Muscle of leg (tissue), 11 donors: Measurements from ENCODE around the gene GSTA2. TPM values are rescaled to one million over a fixed set of nuclear protein-coding genes. Genes with fewer than 3 reads are reported as not detected.
"Not testable (repeated sequence)": the region's sequence is repeated elsewhere in the genome, so short reads cannot be mapped to it uniquely, and the experiment has no call there.

Experiments
- DNase-seq: peaks from one replicate; pipeline ENCODE4 v3.0.0; 2013
- H3K27ac ChIP-seq: one replicate; pipeline ENCODE4 v1.5.1; 2013; ENCODE audit warnings: mild to moderate bottlenecking, low read length, control low read depth
- H3K27me3 ChIP-seq: one replicate; pipeline ENCODE4 v1.6.1; 2013; ENCODE audit warnings: low read length; ENCODE audit not compliant: control insufficient read depth, insufficient read depth
- H3K36me3 ChIP-seq: one replicate; pipeline ENCODE4 v1.6.1; 2013; ENCODE audit warnings: low read length; ENCODE audit not compliant: control insufficient read depth, insufficient read depth
- H3K4me1 ChIP-seq: one replicate; pipeline ENCODE4 v1.6.1; 2013; ENCODE audit warnings: low read length; ENCODE audit not compliant: control insufficient read depth, insufficient read depth
- H3K4me3 ChIP-seq: one replicate; pipeline ENCODE4 v1.5.1; 2013; ENCODE audit warnings: low read length, control low read depth
- H3K9me3 ChIP-seq: replicated peaks from 2 replicates; pipeline ENCODE4 v1.6.1; 2013; ENCODE audit warnings: low read depth, low read length; ENCODE audit not compliant: control insufficient read depth
- WGBS: methylation state at CpG from one replicate; pipeline ENCODE4 v1.1.5; 2013; ENCODE audit warnings: missing lambda C conversion rate; ENCODE audit not compliant: insufficient coverage; 5-methylcytosine and 5-hydroxymethylcytosine counted together
- polyA plus RNA-seq, 8 donors: library from polyadenylated mRNA; unstranded; fragments of 120-200 nt; gene quantifications; one replicate each; pipeline versions ENCODE4 v1.2.1 to v1.2.3, GENCODE V29; 2013; ENCODE audit warnings: inconsistent platforms in 1 of 8, low replicate concordance in 1 of 8; ENCODE audit not compliant: insufficient read length in 8 of 8, insufficient read depth in 1 of 8
- total RNA-seq: library from RNA; stranded (reverse); fragments of 120-200 nt; gene quantifications from one replicate; pipeline ENCODE4 v1.2.4, GENCODE V29; 2013

GSTA2 gene
- total and polyA plus RNA-seq, 9 donors: 0.15 to 1.3 (median 0.20) TPM; not detected in 6

GRCh38 chr6:52760105-52760765, 3.0 kb downstream of the GSTA2 start:
- H3K27me3 ChIP-seq: no peaks in the 10 kb centered on the region
- no peak overlapping the region for H3K27ac ChIP-seq
- no peak overlapping the region for H3K4me3 ChIP-seq
- H3K9me3 ChIP-seq: no peaks in the 10 kb centered on the region
- H3K36me3 ChIP-seq: no peaks in the 10 kb centered on the region
- DNase-seq: no peak
- WGBS: no CpG with 5 or more reads among the region's 6 CpGs
- no peaks in the 10 kb centered on the region for H3K4me1 ChIP-seq

DNA sequence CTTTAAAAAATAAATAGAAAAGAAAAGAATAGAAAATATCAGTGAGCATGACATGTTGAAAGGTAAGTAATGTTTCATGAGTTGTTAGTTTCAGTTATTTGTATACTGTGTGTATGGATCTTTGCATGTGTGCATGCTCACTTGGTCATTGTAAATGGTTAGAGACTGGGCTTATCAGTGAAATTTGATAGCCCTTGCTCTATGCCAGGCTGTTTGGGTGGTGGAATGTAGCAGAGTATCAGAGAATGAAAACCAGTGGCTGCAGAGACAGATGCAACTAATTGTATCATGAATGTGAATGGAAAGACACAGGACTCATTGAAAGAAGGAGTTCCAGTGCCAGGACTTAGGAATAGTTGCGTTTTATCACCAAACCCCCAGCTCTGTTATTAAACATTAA, 4.2 kb downstream of the GSTA2 start:
- Histone ChIP-seq H3K4me1 (no peaks in the 10 kb centered on the region), H3K27me3 (no peaks in the 10 kb centered on the region), H3K4me3 (no peak overlapping the region), H3K27ac (no peak overlapping the region), H3K36me3 (no peaks in the 10 kb centered on the region), H3K9me3 (no peaks in the 10 kb centered on the region)
- no CpG with 5 or more reads among the region's 1 CpG for WGBS
- DNase-seq: no peak

- no CpG with 5 or more reads among the region's 7 CpGs for WGBS
- not testable (repeated sequence) for H3K4me1 ChIP-seq, H3K27ac ChIP-seq, H3K4me3 ChIP-seq, H3K36me3 ChIP-seq, H3K9me3 ChIP-seq, DNase-seq, H3K27me3 ChIP-seq
Observed at GRCh38 chr6:52757651-52758338, 5.5 kb downstream of the GSTA2 start.

DNA sequence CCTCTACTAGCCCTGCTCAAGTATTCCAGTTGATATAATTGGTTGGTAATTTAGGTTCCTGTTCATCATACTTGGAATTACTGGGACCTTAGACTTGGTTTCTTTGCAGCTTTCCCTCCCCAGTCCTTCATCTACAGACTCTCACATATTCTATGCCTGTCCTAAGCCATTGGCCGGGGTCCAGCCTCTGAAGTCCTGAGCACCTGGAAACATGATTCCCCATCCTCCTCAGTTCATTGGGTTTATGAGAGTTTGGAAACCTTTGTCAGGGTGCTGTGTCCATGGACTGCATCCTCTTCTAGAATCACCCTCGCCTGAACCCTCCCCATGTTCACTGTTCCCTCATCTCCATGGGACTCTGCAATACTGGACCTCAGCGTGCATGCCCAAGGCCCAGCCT, 8.8 kb downstream of the GSTA2 start:
- no peaks in the 10 kb centered on the region for H3K27me3 ChIP-seq
- H3K36me3 ChIP-seq: no peaks in the 10 kb centered on the region
- no peak overlapping the region for H3K4me3 ChIP-seq
- no peak for DNase-seq
- H3K9me3 ChIP-seq: peaks cover 2% of the 10 kb centered on the region
- H3K4me1 ChIP-seq: no peaks in the 10 kb centered on the region
- H3K27ac ChIP-seq: no peak overlapping the region
- 57% methylated on average over 2 of the region's 3 CpGs for WGBS

- not testable (repeated sequence) for H3K9me3 ChIP-seq, H3K36me3 ChIP-seq, DNase-seq, H3K27ac ChIP-seq, H3K27me3 ChIP-seq, H3K4me1 ChIP-seq, H3K4me3 ChIP-seq
- WGBS: 86% methylated on average over 2 of the region's 2 CpGs
Observed at GRCh38 chr6:52753137-52753536, 10.1 kb downstream of the GSTA2 start.

DNA sequence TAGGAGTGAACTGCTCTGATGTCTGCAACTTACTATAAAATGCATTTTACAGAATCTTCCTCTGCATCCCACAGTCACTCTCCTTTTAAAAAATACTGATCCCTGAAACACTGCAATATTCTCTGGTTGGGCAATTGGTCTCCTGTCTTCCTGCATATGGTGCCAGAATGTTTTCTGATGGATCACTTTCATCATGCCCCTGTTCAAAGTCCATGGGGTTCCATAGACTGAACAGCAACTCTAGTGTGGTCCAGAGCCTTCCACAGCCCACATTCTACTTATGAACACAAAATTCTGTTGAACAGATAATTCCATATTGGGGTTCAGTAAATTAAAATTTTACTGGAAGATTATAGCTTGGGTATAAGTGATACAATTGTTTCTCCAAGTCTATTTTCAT, 11.0 kb downstream of the GSTA2 start:
- Histone ChIP-seq H3K27me3 (no peaks in the 10 kb centered on the region), H3K27ac (no peak overlapping the region), H3K4me3 (no peak overlapping the region), H3K9me3 (peaks cover 2% of the 10 kb centered on the region), H3K4me1 (no peaks in the 10 kb centered on the region), H3K36me3 (no peaks in the 10 kb centered on the region)
- DNase-seq: no peak

DNA sequence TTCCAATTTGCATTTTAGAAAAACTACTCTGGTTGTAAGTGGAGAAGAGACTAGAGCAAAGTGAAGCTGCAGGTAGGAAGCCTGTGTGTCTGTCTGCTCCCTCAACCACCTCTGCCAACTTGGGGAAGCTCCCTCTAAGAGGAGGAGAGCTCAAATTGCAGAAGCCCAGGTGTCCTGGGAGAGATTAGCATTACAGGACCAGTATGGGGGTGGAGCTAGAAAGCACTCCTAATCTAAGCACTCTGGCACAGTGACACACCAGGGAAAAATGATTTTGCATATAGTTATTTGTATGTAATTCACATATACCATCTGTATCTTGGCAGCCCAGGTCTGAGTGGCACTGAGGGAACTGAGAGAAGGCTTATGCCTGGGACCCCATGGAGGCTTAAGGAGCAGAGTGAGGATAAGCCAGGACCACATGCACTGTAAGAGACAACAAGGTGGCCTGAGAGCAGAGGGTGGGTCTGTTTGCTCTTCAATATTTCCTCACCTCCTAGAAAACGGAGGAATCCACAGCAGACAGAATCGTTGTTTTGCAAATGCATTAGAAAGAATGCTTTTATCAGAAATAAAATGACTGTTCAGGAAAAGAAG, 13.6 kb downstream of the GSTA2 start:
- no peaks in the 10 kb centered on the region for H3K27me3 ChIP-seq
- H3K27ac ChIP-seq: no peak overlapping the region
- no peak for DNase-seq
- no peaks in the 10 kb centered on the region for H3K36me3 ChIP-seq
- no peaks in the 10 kb centered on the region for H3K4me1 ChIP-seq
- WGBS: no CpG with 5 or more reads among the region's 2 CpGs
- no peak overlapping the region for H3K4me3 ChIP-seq
- H3K9me3 ChIP-seq: peaks cover 2% of the 10 kb centered on the region

DNA sequence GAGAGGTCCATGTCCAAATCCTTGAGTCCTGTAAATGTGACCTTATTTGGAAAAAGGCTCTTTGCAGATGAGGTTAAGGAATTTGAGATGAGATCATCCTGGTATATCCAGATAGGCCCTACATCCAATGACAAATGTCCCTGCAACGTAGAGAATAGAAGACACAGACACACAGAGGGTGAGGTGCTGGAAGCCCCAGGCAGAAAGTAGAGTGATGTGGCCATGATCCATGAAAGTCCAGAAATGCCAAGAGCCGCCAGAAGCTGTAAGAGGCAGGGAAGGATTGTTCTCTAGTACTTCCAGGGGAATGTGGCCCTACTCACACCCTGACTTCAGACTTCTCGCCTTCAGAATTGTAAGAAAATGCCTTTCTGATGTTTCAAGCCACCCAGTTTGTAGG, 16.0 kb downstream of the GSTA2 start:
- not testable (repeated sequence) for H3K4me1 ChIP-seq, DNase-seq, H3K27me3 ChIP-seq, H3K27ac ChIP-seq, H3K36me3 ChIP-seq, H3K4me3 ChIP-seq, H3K9me3 ChIP-seq
- whole genome bisulfite sequencing: no CpG with 5 or more reads among the region's 3 CpGs

GRCh38 chr6:52746213-52746612, 17.1 kb downstream of the GSTA2 start:
- H3K27me3 ChIP-seq: no peaks in the 10 kb centered on the region
- no peaks in the 10 kb centered on the region for H3K4me1 ChIP-seq
- no peak overlapping the region for H3K4me3 ChIP-seq
- H3K36me3 ChIP-seq: no peaks in the 10 kb centered on the region
- peaks cover 2% of the 10 kb centered on the region for H3K9me3 ChIP-seq
- no peak for DNase-seq
- no peak overlapping the region for H3K27ac ChIP-seq
- WGBS: 60% methylated on average over 2 of the region's 4 CpGs

- H3K27me3 ChIP-seq: no peaks in the 10 kb centered on the region
- H3K9me3 ChIP-seq: peaks cover 2% of the 10 kb centered on the region
- no peak overlapping the region for H3K4me3 ChIP-seq
- no peaks in the 10 kb centered on the region for H3K4me1 ChIP-seq
- no peak overlapping the region for H3K27ac ChIP-seq
- no peak for DNase-seq
- H3K36me3 ChIP-seq: no peaks in the 10 kb centered on the region
- WGBS: no CpG with 5 or more reads among the region's 1 CpG
Observed at GRCh38 chr6:52745764-52746201, 17.5 kb downstream of the GSTA2 start.
